Mesenteric fat pad (tissue), 1 donor: Measurements from ENCODE around the gene KLRG1. TPM values are rescaled to one million over a fixed set of nuclear protein-coding genes. Genes with fewer than 3 reads are reported as not detected.

ENCODE experiments used
- DNase-seq: peaks from one replicate; pipeline ENCODE4 v3.0.0-alpha.2; 2020; ENCODE audit warnings: low spot score
- total RNA-seq: library from RNA; stranded (reverse); fragmentation: NEBNext Ultra II Directional; extraction: Animal tissue kit (Norgen Biotek cat#: 25700); gene quantifications from one replicate; pipeline ENCODE4 v1.2.1, GENCODE V29; 2021
- donor health status: DM: yes; HTN: yes; CAD: no.

KLRG1 gene
- total RNA-seq, 1 donor from 2014 or later = 7.7 TPM

- DNase-seq = no peak
Measured at GRCh38 chr12:9040484-9041186, 51.3 kb downstream of the KLRG1 start.

- DNase-seq = no peak
Measured at GRCh38 chr12:9041321-9041720, 52.0 kb downstream of the KLRG1 start.

- DNase-seq = no peak
Measured at GRCh38 chr12:9043766-9044165, 54.4 kb downstream of the KLRG1 start.

- no peak for DNase-seq
Measured at GRCh38 chr12:9047105-9047504, 57.8 kb downstream of the KLRG1 start.

GRCh38 chr12:9048930-9049329 lies 59.6 kb downstream of the KLRG1 start:
- no peak for DNase-seq

GRCh38 chr12:9049520-9050133 lies 60.3 kb downstream of the KLRG1 start:
- no peak for DNase-seq

- no peak for DNase-seq
Measured at GRCh38 chr12:9050521-9051157, 61.3 kb downstream of the KLRG1 start.

GRCh38 chr12:9051158-9051550 lies 61.8 kb downstream of the KLRG1 start:
- DNase-seq = no peak

GRCh38 chr12:9052610-9053009 lies 63.3 kb downstream of the KLRG1 start:
- no peak for DNase-seq

Other genes starting within 250 kb of the KLRG1 start
- not detected for gene A2ML1, start 166.9 kb upstream of the KLRG1 start, total RNA-seq
- 18.0 TPM for gene PHC1, start 75.0 kb upstream of the KLRG1 start, total RNA-seq
- gene M6PR, start 39.9 kb upstream of the KLRG1 start, total RNA-seq = 141 TPM
- gene A2M, start 126.4 kb downstream of the KLRG1 start, total RNA-seq = 996 TPM
- 0.61 TPM for gene PZP, start 218.8 kb downstream of the KLRG1 start, total RNA-seq